ENCODE results near the gene ARGLU1. TPM values are rescaled to one million over a fixed set of nuclear protein-coding genes. Genes with fewer than 3 reads are reported as not detected.

Gene ARGLU1
- total and polyA plus RNA-seq, 2 experiments from 2014 or later, result 146 to 173 TPM

GRCh38 chr13:106565127-106565775 lies 2.7 kb downstream of the ARGLU1 start:
- no peaks in the 10 kb centered on the region for H3K9me3 ChIP-seq (ENCODE audit: low read depth)
- H3K4me3 ChIP-seq, result no peak overlapping the region
- H3K27ac ChIP-seq, result no peak overlapping the region
- H3K4me1 ChIP-seq (ENCODE audit: low read depth), result peaks cover 43% of the 10 kb centered on the region
- H3K27me3 ChIP-seq, result no peaks in the 10 kb centered on the region
- DNase-seq (ENCODE audit: low read depth in 1 of 2, low spot score in 1 of 2), result no peak
- H3K36me3 ChIP-seq, result no peaks in the 10 kb centered on the region
- no peak for TF ChIP-seq CTCF (IDR thresholded peaks at IDR 0.05; ENCODE audit: low read depth, low read length)

GRCh38 chr13:106562301-106562700 lies 5.6 kb downstream of the ARGLU1 start:
- Histone ChIP-seq H3K4me3 (no peak overlapping the region), H3K27me3 (no peaks in the 10 kb centered on the region), H3K9me3 (ENCODE audit: low read depth) (no peaks in the 10 kb centered on the region), H3K27ac (peak overlapping the region; percentile 74), H3K36me3 (peaks cover 20% of the 10 kb centered on the region), H3K4me1 (ENCODE audit: low read depth) (peaks cover 43% of the 10 kb centered on the region)
- TF ChIP-seq CTCF (IDR thresholded peaks at IDR 0.05; ENCODE audit: low read depth, low read length), result no peak
- no peak for DNase-seq (ENCODE audit: low read depth in 1 of 2, low spot score in 1 of 2)

- Histone ChIP-seq H3K27me3 (no peaks in the 10 kb centered on the region), H3K4me3 (no peak overlapping the region), H3K27ac (peak overlapping the region; percentile 74), H3K36me3 (peaks cover 26% of the 10 kb centered on the region), H3K4me1 (ENCODE audit: low read depth) (peaks cover 43% of the 10 kb centered on the region), H3K9me3 (ENCODE audit: low read depth) (no peaks in the 10 kb centered on the region)
- peak; percentile 40 to 51 for DNase-seq (ENCODE audit: low read depth in 1 of 2, low spot score in 1 of 2)
- no peak for TF ChIP-seq CTCF (IDR thresholded peaks at IDR 0.05; ENCODE audit: low read depth, low read length)
Observed at GRCh38 chr13:106561551-106562170, 6.3 kb downstream of the ARGLU1 start.

- TF ChIP-seq CTCF (IDR thresholded peaks at IDR 0.05; ENCODE audit: low read depth, low read length), result no peak
- no peak overlapping the region for H3K27ac ChIP-seq
- DNase-seq (ENCODE audit: low read depth in 1 of 2, low spot score in 1 of 2), result no peak
- H3K4me3 ChIP-seq, result no peak overlapping the region
- H3K27me3 ChIP-seq, result no peaks in the 10 kb centered on the region
- peaks cover 36% of the 10 kb centered on the region for H3K4me1 ChIP-seq (ENCODE audit: low read depth)
- H3K9me3 ChIP-seq (ENCODE audit: low read depth), result no peaks in the 10 kb centered on the region
- H3K36me3 ChIP-seq, result peaks cover 34% of the 10 kb centered on the region
Observed at GRCh38 chr13:106560821-106561220, 7.1 kb downstream of the ARGLU1 start.

- no peak overlapping the region for H3K4me3 ChIP-seq
- no peak for TF ChIP-seq CTCF (IDR thresholded peaks at IDR 0.05; ENCODE audit: low read depth, low read length)
- no peak for DNase-seq (ENCODE audit: low read depth in 1 of 2, low spot score in 1 of 2)
- H3K36me3 ChIP-seq, result peaks cover 45% of the 10 kb centered on the region
- H3K27me3 ChIP-seq, result no peaks in the 10 kb centered on the region
- H3K4me1 ChIP-seq (ENCODE audit: low read depth), result peaks cover 19% of the 10 kb centered on the region
- H3K9me3 ChIP-seq (ENCODE audit: low read depth), result no peaks in the 10 kb centered on the region
- no peak overlapping the region for H3K27ac ChIP-seq
Observed at GRCh38 chr13:106558527-106558926, 9.4 kb downstream of the ARGLU1 start.

Measured in cardiac muscle cell (in vitro differentiated cells and primary cell).